NCI-H82 (cell line): ENCODE data around the gene BTBD18.
A peak's percentile ranks its signal among the peaks of the same experiment; 100 is the strongest.

ENCODE experiments used
- DNase-seq: peaks from one replicate; lab custom pipeline; 2025; lab: John Stamatoyannopoulos, UW

BTBD18 gene

GRCh38 chr11:57775491-57775890 lies 23.9 kb upstream of the BTBD18 start:
- peak; percentile 63 for DNase-seq

GRCh38 chr11:57773026-57773598 lies 21.5 kb upstream of the BTBD18 start:
- no peak for DNase-seq

GRCh38 chr11:57772562-57772961 lies 20.9 kb upstream of the BTBD18 start:
- DNase-seq, result no peak

- DNase-seq, result no peak
Measured at GRCh38 chr11:57771365-57771764, 19.7 kb upstream of the BTBD18 start.

- DNase-seq, result no peak
Measured at GRCh38 chr11:57770793-57771192, 19.2 kb upstream of the BTBD18 start.

- no peak for DNase-seq
Measured at GRCh38 chr11:57764972-57765371, 13.4 kb upstream of the BTBD18 start.

- DNase-seq, result no peak
Measured at GRCh38 chr11:57764566-57764965, 12.9 kb upstream of the BTBD18 start.

- DNase-seq, result no peak
Measured at GRCh38 chr11:57764021-57764420, 12.4 kb upstream of the BTBD18 start.

- peak; percentile 49 for DNase-seq
Measured at GRCh38 chr11:57763568-57763967, 11.9 kb upstream of the BTBD18 start.

GRCh38 chr11:57762235-57762861 lies 10.7 kb upstream of the BTBD18 start:
- peak; percentile 53 for DNase-seq

- DNase-seq, result peak; percentile 95
Measured at GRCh38 chr11:57761301-57762234, 9.9 kb upstream of the BTBD18 start, which contains the start of gene CTNND1. Gene CTNND1, plus strand, starts transcription at chr11:57761802. Its CDS starts 29,677 bp downstream, at chr11:57791479.

GRCh38 chr11:57758174-57758573 lies 6.6 kb upstream of the BTBD18 start:
- DNase-seq, result no peak

GRCh38 chr11:57752954-57753353 lies 1.3 kb upstream of the BTBD18 start:
- no peak for DNase-seq

GRCh38 chr11:57751176-57751575 lies 443 bp downstream of the BTBD18 start:
- DNase-seq, result no peak

- no peak for DNase-seq
Measured at GRCh38 chr11:57746920-57747319, 4.7 kb downstream of the BTBD18 start.

GRCh38 chr11:57745206-57745605 lies 6.4 kb downstream of the BTBD18 start:
- DNase-seq, result no peak

- DNase-seq, result no peak
Measured at GRCh38 chr11:57744357-57744756, 7.3 kb downstream of the BTBD18 start.

GRCh38 chr11:57742087-57742452 lies 9.5 kb downstream of the BTBD18 start:
- DNase-seq, result peak; percentile 41

GRCh38 chr11:57741132-57742086 lies 10.2 kb downstream of the BTBD18 start, which contains the start of gene SELENOH:
Gene SELENOH, plus strand, starts transcription at chr11:57741491. Its CDS starts 105 bp downstream, at chr11:57741596.
- peak; percentile 98 for DNase-seq

- DNase-seq, result no peak
Measured at GRCh38 chr11:57735619-57736298, 15.9 kb downstream of the BTBD18 start.

- no peak for DNase-seq
Measured at GRCh38 chr11:57732661-57733060, 19.0 kb downstream of the BTBD18 start.
